BE2C (cell line): ENCODE data around the gene CHI3L2.

ENCODE experiments used
- DNase-seq: peaks from one replicate; pipeline ENCODE4 v3.0.0-alpha.2; 2020
- H3K27me3 ChIP-seq: fragments of 250-450 bp; sonication (Bioruptor Pico); 2 replicates; pipeline ENCODE4 v1.5.1; 2020; ENCODE audit warnings: mild to moderate bottlenecking
- H3K36me3 ChIP-seq: fragments of 250-450 bp; sonication (Bioruptor Pico); 2 replicates; pipeline ENCODE4 v1.5.1; 2020; ENCODE audit warnings: mild to moderate bottlenecking
- H3K4me1 ChIP-seq: fragments of 250-450 bp; sonication (Bioruptor Pico); 2 replicates; pipeline ENCODE4 v1.5.1; 2020
- H3K4me3 ChIP-seq: 2 replicates; pipeline ENCODE4 v1.5.1; 2011; ENCODE audit warnings: low read depth, low read length
- H3K9me3 ChIP-seq: fragments of 250-450 bp; sonication (Bioruptor Pico); 2 replicates; pipeline ENCODE4 v1.5.1; 2020
- TF ChIP-seq, protein P1 (sequence below): IDR thresholded peaks from 2 replicates; pipeline ENCODE4 v1.5.1; 2012; ENCODE audit warnings: mild to moderate bottlenecking, low read depth, low read length

CHI3L2 gene

DNA sequence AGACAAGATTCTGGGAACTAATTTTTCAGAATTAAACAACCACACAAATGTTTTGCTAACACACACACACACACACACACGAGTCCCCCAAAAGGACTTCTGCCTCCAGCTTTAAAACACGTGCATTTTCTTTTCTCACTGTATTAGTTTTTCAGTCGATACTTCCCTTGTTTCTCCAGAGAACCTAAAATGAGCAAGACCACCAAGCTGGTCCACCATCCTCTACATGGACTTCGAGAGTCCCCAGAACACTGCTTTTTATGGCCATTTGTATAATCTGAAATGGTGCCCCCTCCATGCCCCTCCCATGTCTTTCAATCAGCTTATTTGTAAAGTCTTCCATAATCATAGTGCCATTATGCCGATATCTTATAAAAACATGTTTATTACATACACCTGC, 10.8 kb upstream of the CHI3L2 start:
- Histone ChIP-seq H3K4me1 (no peaks in the 10 kb centered on the region), H3K27me3 (no peaks in the 10 kb centered on the region; the same call in 1 of the 2 replicates), H3K36me3 (no peaks in the 10 kb centered on the region), H3K4me3 (no peak overlapping the region), H3K9me3 (no peaks in the 10 kb centered on the region)
- TF ChIP-seq, protein P1, sequence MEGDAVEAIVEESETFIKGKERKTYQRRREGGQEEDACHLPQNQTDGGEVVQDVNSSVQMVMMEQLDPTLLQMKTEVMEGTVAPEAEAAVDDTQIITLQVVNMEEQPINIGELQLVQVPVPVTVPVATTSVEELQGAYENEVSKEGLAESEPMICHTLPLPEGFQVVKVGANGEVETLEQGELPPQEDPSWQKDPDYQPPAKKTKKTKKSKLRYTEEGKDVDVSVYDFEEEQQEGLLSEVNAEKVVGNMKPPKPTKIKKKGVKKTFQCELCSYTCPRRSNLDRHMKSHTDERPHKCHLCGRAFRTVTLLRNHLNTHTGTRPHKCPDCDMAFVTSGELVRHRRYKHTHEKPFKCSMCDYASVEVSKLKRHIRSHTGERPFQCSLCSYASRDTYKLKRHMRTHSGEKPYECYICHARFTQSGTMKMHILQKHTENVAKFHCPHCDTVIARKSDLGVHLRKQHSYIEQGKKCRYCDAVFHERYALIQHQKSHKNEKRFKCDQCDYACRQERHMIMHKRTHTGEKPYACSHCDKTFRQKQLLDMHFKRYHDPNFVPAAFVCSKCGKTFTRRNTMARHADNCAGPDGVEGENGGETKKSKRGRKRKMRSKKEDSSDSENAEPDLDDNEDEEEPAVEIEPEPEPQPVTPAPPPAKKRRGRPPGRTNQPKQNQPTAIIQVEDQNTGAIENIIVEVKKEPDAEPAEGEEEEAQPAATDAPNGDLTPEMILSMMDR = no peak
- DNase-seq = no peak

GRCh38 chr1:111217183-111217910, 10.2 kb upstream of the CHI3L2 start:
- H3K9me3 ChIP-seq = no peaks in the 10 kb centered on the region
- no peaks in the 10 kb centered on the region for H3K36me3 ChIP-seq
- DNase-seq = no peak
- no peaks in the 10 kb centered on the region for H3K4me1 ChIP-seq
- TF ChIP-seq, protein P1 = no peak
- no peaks in the 10 kb centered on the region; the same call in 1 of the 2 replicates for H3K27me3 ChIP-seq
- H3K4me3 ChIP-seq = no peak overlapping the region

DNA sequence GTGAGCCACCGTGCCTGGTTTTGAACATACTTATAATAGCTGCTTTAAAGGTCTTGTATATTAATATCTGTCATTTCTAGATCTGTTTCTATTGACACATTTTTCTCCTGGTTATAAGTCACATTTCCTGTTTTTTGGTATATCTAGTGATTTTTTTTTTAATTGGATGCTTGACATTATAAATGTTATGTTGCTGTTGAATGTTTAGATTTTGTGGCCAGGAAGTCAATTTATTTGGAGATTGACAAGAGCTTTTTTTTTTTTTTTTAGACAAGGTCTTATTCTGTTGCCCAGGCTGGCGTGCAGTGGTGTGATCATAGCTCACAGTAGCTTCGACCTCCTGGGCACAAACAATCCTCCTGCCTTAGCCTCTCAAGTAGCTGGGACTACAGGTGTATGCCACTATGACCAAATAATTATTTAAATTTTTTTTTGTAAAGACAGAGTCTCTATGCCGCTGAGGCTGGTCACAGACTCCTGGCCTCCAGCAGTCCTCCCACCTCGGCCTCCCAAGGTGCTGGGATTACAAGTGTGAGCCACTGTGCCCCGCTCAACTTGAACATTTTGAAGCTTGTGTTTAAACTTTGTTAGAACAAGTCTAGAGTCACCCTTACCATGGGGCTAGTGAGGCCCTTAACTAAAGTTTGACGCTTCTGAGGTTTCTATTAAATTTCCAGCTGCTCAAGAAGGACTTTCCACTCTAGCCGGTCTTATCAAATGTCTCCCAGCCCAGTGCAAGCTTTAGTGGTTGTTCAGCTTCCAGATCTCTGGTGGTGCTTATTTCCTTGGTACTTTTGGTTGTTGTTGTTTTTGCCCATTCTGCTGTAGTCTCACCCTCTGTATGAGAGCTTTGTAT, 8.6 kb upstream of the CHI3L2 start:
- DNase-seq = no peak
- TF ChIP-seq, protein P1 = no peak
- Histone ChIP-seq H3K4me1 (no peaks in the 10 kb centered on the region), H3K4me3 (no peak overlapping the region), H3K27me3 (0 out of 2 replicates have a peak, but pooled peaks cover under 1% of the 10 kb centered on the region), H3K9me3 (no peaks in the 10 kb centered on the region), H3K36me3 (no peaks in the 10 kb centered on the region)

GRCh38 chr1:111219557-111220286, 7.8 kb upstream of the CHI3L2 start:
- no peaks in the 10 kb centered on the region for H3K9me3 ChIP-seq
- H3K36me3 ChIP-seq = no peaks in the 10 kb centered on the region
- no peak for DNase-seq
- TF ChIP-seq, protein P1 = no peak
- H3K4me1 ChIP-seq = no peaks in the 10 kb centered on the region
- peaks cover 4% of the 10 kb centered on the region; the same call in 1 of the 2 replicates for H3K27me3 ChIP-seq
- H3K4me3 ChIP-seq = no peak overlapping the region

DNA sequence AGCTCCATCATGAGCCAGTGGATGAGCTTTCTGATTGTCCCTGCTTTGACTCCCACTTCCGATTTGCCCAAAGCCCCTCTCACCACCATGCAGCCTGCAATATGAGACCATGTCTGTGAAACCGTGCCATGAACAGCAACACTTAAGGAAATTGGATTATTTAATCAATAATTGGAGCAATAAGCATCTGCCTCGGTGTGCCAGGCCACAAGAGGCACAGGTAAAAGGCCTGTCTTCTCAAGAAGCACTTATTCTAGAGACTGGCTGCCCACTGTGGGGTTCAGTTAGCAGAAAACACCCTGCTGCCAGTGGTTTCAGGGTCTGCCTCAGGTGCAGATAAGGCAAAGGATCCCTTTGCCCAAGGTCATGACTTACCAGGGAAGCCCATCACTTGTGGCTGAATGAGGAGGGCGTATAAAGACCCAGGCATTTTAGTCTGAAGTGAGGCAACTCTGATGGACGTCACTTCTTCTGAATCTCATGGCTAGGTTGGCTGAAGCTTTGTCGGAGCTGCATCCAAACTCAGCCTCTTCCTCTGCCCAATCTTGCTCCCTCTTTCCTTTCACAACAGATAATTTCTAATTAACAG, 7.1 kb upstream of the CHI3L2 start:
- H3K36me3 ChIP-seq = no peaks in the 10 kb centered on the region
- no peaks in the 10 kb centered on the region for H3K4me1 ChIP-seq
- DNase-seq = no peak
- TF ChIP-seq, protein P1 = no peak
- no peaks in the 10 kb centered on the region for H3K9me3 ChIP-seq
- H3K4me3 ChIP-seq = no peak overlapping the region
- peaks cover 4% of the 10 kb centered on the region; the same call in 1 of the 2 replicates for H3K27me3 ChIP-seq
